GM15510 (cell line): Measurements from ENCODE around the gene OGDHL.

ENCODE experiments used
- POLR2A ChIP-seq: IDR thresholded peaks from 3 replicates; pipeline ENCODE4 v1.6.1; 2011; ENCODE audit warnings: borderline replicate concordance; ENCODE audit not compliant: insufficient read length; ENCODE audit errors: extremely low read depth

Gene OGDHL

GRCh38 chr10:49745756-49746155 is 16.4 kb downstream of the OGDHL start:
- TF ChIP-seq POLR2A = no peak

GRCh38 chr10:49744924-49745605 is 17.1 kb downstream of the OGDHL start:
- TF ChIP-seq POLR2A = no peak

- TF ChIP-seq POLR2A = no peak
Observed at GRCh38 chr10:49744091-49744685, 17.9 kb downstream of the OGDHL start.

GRCh38 chr10:49743464-49744075 is 18.6 kb downstream of the OGDHL start:
- TF ChIP-seq POLR2A = no peak

GRCh38 chr10:49742683-49743463 is 19.2 kb downstream of the OGDHL start:
- no peak for TF ChIP-seq POLR2A

- no peak for TF ChIP-seq POLR2A
Observed at GRCh38 chr10:49741108-49741995, 20.8 kb downstream of the OGDHL start.

- TF ChIP-seq POLR2A = no peak
Observed at GRCh38 chr10:49740346-49741107, 21.6 kb downstream of the OGDHL start.

- no peak for TF ChIP-seq POLR2A
Observed at GRCh38 chr10:49739426-49739825, 22.7 kb downstream of the OGDHL start.

GRCh38 chr10:49738616-49739360 is 23.3 kb downstream of the OGDHL start:
- TF ChIP-seq POLR2A = no peak

- no peak for TF ChIP-seq POLR2A
Observed at GRCh38 chr10:49737474-49738201, 24.5 kb downstream of the OGDHL start.

- no peak for TF ChIP-seq POLR2A
Observed at GRCh38 chr10:49736564-49737113, 25.5 kb downstream of the OGDHL start.

GRCh38 chr10:49735848-49736563 is 26.1 kb downstream of the OGDHL start:
- TF ChIP-seq POLR2A = no peak

GRCh38 chr10:49735161-49735560 is 27.0 kb downstream of the OGDHL start:
- TF ChIP-seq POLR2A = no peak
